ENCODE data around the gene GALNT2. TPM values are rescaled to one million over a fixed set of nuclear protein-coding genes. Genes with fewer than 3 reads are reported as not detected.

The GALNT2 gene
- total RNA-seq, 1 donor from 2014 or later = 28.3 TPM

DNA sequence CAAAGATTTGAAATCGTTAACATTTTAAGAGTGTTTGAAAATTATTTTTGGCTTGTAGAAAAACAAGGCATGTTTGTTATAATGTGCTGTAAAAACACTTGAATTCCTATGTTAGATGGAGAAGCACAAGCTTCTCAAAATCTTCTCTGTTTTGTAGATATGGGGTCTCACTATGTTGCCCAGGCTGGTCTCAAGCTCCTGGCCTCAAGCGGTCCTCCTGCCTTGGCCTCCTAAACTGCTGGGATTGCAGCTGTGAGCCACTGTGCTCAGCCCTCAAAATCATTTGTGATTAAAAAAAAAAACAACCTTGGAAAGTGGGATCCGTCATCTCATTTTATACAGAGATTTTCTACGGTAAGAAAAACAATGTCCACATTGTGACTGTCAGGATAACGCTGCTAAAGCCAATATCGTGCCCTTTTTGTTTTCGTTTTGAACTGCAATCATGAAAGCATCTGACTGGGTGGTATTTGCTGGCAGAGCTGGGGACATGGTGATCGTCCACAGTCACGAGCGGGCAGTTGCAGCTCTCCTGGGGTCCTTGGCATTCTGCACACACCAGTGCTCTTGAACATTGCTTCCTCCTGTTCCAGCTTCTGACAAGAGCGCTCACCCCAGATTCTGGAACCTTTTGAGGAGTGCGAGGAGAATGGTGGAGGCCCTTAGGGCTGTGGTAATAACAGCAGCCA lies 246.6 kb downstream of the GALNT2 start:
- no peaks in the 10 kb centered on the region for H3K36me3 ChIP-seq
- H3K27ac ChIP-seq (replicated peaks) = no peak overlapping the region
- H3K9me3 ChIP-seq (replicated peaks) = no peaks in the 10 kb centered on the region
- peaks cover 11% of the 10 kb centered on the region for H3K4me1 ChIP-seq
- no peak for DNase-seq
- peaks cover 37% of the 10 kb centered on the region for H3K27me3 ChIP-seq (ENCODE audit: low read depth)
- intact Hi-C loops (cut with micrococcal nuclease) = loop anchor here (10.0 kb wide), 1 partner anchor 649 kb away; no protein-coding TSS in a partner anchor
- no peak overlapping the region for H3K4me3 ChIP-seq
- TF ChIP-seq, protein P1, sequence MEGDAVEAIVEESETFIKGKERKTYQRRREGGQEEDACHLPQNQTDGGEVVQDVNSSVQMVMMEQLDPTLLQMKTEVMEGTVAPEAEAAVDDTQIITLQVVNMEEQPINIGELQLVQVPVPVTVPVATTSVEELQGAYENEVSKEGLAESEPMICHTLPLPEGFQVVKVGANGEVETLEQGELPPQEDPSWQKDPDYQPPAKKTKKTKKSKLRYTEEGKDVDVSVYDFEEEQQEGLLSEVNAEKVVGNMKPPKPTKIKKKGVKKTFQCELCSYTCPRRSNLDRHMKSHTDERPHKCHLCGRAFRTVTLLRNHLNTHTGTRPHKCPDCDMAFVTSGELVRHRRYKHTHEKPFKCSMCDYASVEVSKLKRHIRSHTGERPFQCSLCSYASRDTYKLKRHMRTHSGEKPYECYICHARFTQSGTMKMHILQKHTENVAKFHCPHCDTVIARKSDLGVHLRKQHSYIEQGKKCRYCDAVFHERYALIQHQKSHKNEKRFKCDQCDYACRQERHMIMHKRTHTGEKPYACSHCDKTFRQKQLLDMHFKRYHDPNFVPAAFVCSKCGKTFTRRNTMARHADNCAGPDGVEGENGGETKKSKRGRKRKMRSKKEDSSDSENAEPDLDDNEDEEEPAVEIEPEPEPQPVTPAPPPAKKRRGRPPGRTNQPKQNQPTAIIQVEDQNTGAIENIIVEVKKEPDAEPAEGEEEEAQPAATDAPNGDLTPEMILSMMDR (IDR thresholded peaks at IDR 0.05; ENCODE audit: borderline replicate concordance) = no peak

DNA sequence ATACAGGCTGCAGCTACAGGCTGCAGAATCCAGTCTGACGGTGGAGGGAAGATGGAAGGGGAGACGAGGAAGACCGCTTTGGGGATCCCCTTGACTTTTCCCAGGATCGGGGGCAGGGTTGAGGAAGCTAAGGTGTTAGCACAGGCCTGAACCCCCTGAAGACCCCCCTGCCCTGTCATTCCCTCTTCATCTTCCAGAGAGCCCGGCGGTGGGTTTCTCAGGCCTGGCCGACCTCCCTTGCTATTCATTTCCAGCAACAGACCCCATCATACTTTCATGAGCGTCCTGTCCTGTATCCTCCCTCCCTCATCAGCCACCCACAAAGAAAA lies 247.1 kb downstream of the GALNT2 start:
- H3K9me3 ChIP-seq (replicated peaks) = no peaks in the 10 kb centered on the region
- H3K4me1 ChIP-seq = peaks cover 11% of the 10 kb centered on the region
- DNase-seq = no peak
- H3K36me3 ChIP-seq = no peaks in the 10 kb centered on the region
- TF ChIP-seq, protein P1 (IDR thresholded peaks at IDR 0.05; ENCODE audit: borderline replicate concordance) = no peak
- H3K27ac ChIP-seq (replicated peaks) = no peak overlapping the region
- intact Hi-C loops (cut with micrococcal nuclease) = loop anchor here (10.0 kb wide), 1 partner anchor 649 kb away; no protein-coding TSS in a partner anchor
- H3K4me3 ChIP-seq = no peak overlapping the region
- H3K27me3 ChIP-seq (ENCODE audit: low read depth) = peaks cover 37% of the 10 kb centered on the region

DNA sequence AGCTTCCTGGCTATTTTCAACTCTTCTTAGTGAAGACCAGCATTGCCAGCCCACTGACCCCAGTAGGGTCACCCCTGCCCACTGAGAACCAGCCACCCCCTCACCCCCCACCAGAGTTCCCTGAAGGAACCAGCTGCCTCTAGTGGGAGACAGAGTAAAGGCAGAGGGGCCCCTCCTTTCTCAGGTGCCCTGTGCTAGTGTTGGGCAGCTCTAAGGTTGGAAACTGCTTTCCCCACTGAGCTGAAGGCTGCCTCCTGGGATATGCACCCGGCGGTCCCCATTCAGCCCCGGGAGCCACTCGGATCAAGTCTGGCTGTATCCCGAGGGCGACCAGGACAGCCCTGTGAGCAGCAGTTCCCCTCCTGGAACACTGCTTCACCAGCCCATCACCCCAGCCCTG lies 248.1 kb downstream of the GALNT2 start:
- TF ChIP-seq, protein P1 (IDR thresholded peaks at IDR 0.05; ENCODE audit: borderline replicate concordance) = no peak
- Histone ChIP-seq H3K9me3 (replicated peaks) (no peaks in the 10 kb centered on the region), H3K27ac (replicated peaks) (no peak overlapping the region), H3K4me1 (peaks cover 11% of the 10 kb centered on the region), H3K27me3 (ENCODE audit: low read depth) (peaks cover 37% of the 10 kb centered on the region), H3K36me3 (no peaks in the 10 kb centered on the region), H3K4me3 (no peak overlapping the region)
- DNase-seq = no peak
- intact Hi-C loops (cut with micrococcal nuclease) = loop anchor here (10.0 kb wide), 1 partner anchor 650 kb away; no protein-coding TSS in a partner anchor

DNA sequence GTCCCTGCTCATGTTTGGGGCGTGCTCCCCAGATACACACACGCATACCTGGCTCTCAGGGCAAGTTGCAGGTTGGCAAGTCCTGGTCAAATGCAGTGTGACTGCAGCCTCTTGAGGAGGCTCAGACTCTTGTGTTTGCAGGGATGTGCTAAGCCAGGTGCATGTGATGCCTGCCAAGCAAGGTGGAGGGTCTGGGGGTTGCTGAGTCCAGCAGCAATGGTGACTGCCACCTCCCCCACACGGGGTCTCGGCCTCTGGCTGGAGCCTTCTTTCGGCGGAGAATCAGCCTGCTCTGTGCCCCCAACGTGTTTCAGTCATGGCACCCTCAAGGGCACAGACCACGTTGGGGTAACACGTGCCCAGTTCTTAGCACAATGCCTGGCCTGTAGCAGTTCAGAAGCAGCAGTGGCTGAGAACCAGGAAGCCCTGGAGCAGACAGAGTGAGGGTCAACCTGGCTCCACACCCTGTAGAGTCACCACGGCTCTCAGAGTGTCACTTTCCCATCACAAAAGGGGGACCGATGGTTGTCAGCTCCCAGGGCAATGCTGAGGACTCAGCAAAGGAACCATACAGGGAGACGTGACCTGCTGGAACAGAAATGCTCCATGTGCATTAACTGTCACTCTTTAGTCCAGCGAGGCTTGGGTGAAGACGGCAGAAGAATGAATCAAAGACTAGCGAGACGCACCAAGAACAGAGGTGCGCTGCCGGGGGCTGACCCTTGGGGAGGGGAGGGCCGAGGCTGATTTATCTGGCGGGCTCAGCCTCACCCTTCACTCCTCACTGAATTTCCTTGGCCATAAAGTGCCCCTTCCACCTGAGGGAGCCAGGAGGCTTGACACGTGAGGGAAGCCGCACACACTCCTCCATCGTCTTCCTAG lies 250.1 kb downstream of the GALNT2 start:
- no peak overlapping the region for H3K4me3 ChIP-seq
- TF ChIP-seq, protein P1 (IDR thresholded peaks at IDR 0.05; ENCODE audit: borderline replicate concordance) = no peak
- peaks cover 25% of the 10 kb centered on the region for H3K27me3 ChIP-seq (ENCODE audit: low read depth)
- intact Hi-C loops (cut with micrococcal nuclease) = loop anchor here (10.0 kb wide), 1 partner anchor 652 kb away; no protein-coding TSS in a partner anchor
- peaks cover 14% of the 10 kb centered on the region for H3K4me1 ChIP-seq
- H3K9me3 ChIP-seq (replicated peaks) = no peaks in the 10 kb centered on the region
- DNase-seq = no peak
- no peaks in the 10 kb centered on the region for H3K36me3 ChIP-seq
- no peak overlapping the region for H3K27ac ChIP-seq (replicated peaks)

DNA sequence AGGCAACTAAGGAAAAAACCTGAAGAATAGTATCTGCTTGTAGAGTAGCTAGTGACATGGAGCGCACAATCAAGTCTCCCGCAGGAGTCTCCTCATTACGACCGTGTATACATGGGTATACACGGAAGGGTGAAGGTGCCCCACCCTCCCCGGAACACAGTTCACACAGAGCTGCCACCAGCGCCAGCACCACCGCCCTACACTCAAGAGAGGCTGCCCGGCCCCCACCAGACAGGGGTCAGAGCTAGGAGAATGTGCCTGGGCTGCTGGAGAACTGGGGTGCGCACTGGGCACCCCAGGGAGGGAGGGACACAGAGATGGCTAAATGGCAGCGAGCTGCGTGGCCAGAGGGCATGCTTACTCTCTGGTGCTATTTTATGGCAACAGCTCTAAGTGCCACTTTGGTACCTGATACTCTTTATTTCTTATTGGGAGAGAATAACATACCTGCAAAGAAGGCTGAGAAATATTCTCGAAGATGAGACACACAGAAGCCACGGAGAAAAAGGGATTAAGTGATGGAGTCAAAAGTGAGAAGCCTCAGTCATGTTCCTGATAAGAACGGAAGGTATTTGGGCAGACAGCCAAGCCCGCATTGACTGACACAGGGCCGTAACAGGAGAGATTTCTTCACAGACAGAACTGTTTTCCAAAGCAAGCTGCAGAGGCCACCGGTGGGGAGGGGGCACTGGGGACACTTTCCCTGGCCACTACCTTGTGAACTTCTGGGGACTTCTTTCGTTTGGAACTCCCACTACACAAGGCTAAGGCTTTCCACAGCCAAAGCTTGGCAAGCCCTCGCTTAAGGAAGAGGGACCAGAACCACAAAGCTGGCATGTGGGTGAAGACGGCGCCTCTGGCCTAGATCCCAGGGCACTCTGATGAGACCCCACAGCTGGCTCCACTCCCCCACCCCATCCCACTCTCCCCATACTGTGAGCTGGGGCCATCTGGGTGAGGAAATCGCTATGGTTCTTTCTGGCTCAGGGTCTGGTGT lies 251.1 kb downstream of the GALNT2 start:
- no peaks in the 10 kb centered on the region for H3K36me3 ChIP-seq
- TF ChIP-seq, protein P1 (IDR thresholded peaks at IDR 0.05; ENCODE audit: borderline replicate concordance) = no peak
- H3K27me3 ChIP-seq (ENCODE audit: low read depth) = peaks cover 14% of the 10 kb centered on the region
- no peaks in the 10 kb centered on the region for H3K9me3 ChIP-seq (replicated peaks)
- no peak overlapping the region for H3K27ac ChIP-seq (replicated peaks)
- intact Hi-C loops (cut with micrococcal nuclease) = loop anchor here (10.0 kb wide), 1 partner anchor 653 kb away; no protein-coding TSS in a partner anchor
- no peak overlapping the region for H3K4me3 ChIP-seq
- H3K4me1 ChIP-seq = peaks cover 20% of the 10 kb centered on the region
- no peak for DNase-seq

All from left ventricle myocardium inferior (tissue), 1 donor.